HEK293 (cell line): ENCODE results near the gene PBXIP1.

ENCODE experiments used
- GLIS2 ChIP-seq: fragments of 450-650 bp; formaldehyde crosslinking; IDR thresholded peaks from 2 replicates; pipeline ENCODE4 v1.5.1; 2016; ENCODE audit warnings: missing biosample characterization, missing genetic modification characterization
- KLF1 ChIP-seq: fragments of 450-650 bp; formaldehyde crosslinking; IDR thresholded peaks from 2 replicates; pipeline ENCODE4 v1.5.1; 2016; ENCODE audit warnings: missing biosample characterization, missing genetic modification characterization
- OVOL3 ChIP-seq: fragments of 450-650 bp; formaldehyde crosslinking; IDR thresholded peaks from 2 replicates; pipeline ENCODE4 v1.5.1; 2016; ENCODE audit warnings: missing biosample characterization, missing genetic modification characterization
- ZBTB7A ChIP-seq: fragments of 450-650 bp; formaldehyde crosslinking; IDR thresholded peaks from 2 replicates; pipeline ENCODE4 v1.5.1; 2016; ENCODE audit warnings: low read depth, missing biosample characterization, missing genetic modification characterization
- ZNF132 ChIP-seq: fragments of 450-650 bp; formaldehyde crosslinking; IDR thresholded peaks from 2 replicates; pipeline ENCODE4 v1.5.1; 2017; ENCODE audit warnings: missing biosample characterization, missing genetic modification characterization, borderline replicate concordance
- ZNF138 ChIP-seq: fragments of 450-650 bp; formaldehyde crosslinking; IDR thresholded peaks from 2 replicates; pipeline ENCODE4 v1.5.1; 2016; ENCODE audit warnings: missing biosample characterization, missing genetic modification characterization, borderline replicate concordance
- ZNF140 ChIP-seq: fragments of 450-650 bp; formaldehyde crosslinking; IDR thresholded peaks from 2 replicates; pipeline ENCODE4 v1.5.1; 2016; ENCODE audit warnings: missing biosample characterization, missing genetic modification characterization
- ZNF23 ChIP-seq: fragments of 450-650 bp; formaldehyde crosslinking; IDR thresholded peaks from 2 replicates; pipeline ENCODE4 v1.5.1; 2016; ENCODE audit warnings: missing biosample characterization, missing genetic modification characterization, borderline replicate concordance
- ZNF292 ChIP-seq: fragments of 450-650 bp; formaldehyde crosslinking; IDR thresholded peaks from 2 replicates; pipeline ENCODE4 v1.5.1; 2016; ENCODE audit warnings: low read depth, missing biosample characterization, missing genetic modification characterization, borderline replicate concordance
- ZNF341 ChIP-seq: fragments of 450-650 bp; formaldehyde crosslinking; IDR thresholded peaks from 2 replicates; pipeline ENCODE4; 2016; ENCODE audit warnings: low read depth, missing biosample characterization, missing genetic modification characterization
- ZNF433 ChIP-seq: fragments of 450-650 bp; formaldehyde crosslinking; IDR thresholded peaks from 2 replicates; pipeline ENCODE4 v1.5.1; 2016; ENCODE audit warnings: missing biosample characterization, missing genetic modification characterization, low read depth
- ZNF501 ChIP-seq: fragments of 450-650 bp; formaldehyde crosslinking; IDR thresholded peaks from 2 replicates; pipeline ENCODE4 v1.5.1; 2016; ENCODE audit warnings: missing biosample characterization, missing genetic modification characterization
- ZNF514 ChIP-seq: fragments of 450-650 bp; formaldehyde crosslinking; IDR thresholded peaks from 2 replicates; pipeline ENCODE4 v1.5.1; 2016; ENCODE audit warnings: missing biosample characterization, missing genetic modification characterization
- ZNF544 ChIP-seq: fragments of 450-650 bp; formaldehyde crosslinking; IDR thresholded peaks from 2 replicates; pipeline ENCODE4 v1.5.0; 2017; ENCODE audit warnings: missing biosample characterization, missing genetic modification characterization
- ZNF660 ChIP-seq: fragments of 450-650 bp; IDR thresholded peaks from 2 replicates; pipeline ENCODE4 v1.5.1; 2018; ENCODE audit warnings: missing biosample characterization, mild to moderate bottlenecking, missing genetic modification characterization
- ZNF677 ChIP-seq: fragments of 450-650 bp; IDR thresholded peaks from 2 replicates; pipeline ENCODE4 v1.5.0; 2018; ENCODE audit warnings: missing biosample characterization, mild to moderate bottlenecking, missing genetic modification characterization, moderate library complexity
- ZNF707 ChIP-seq: fragments of 450-650 bp; formaldehyde crosslinking; IDR thresholded peaks from 2 replicates; pipeline ENCODE4 v1.5.1; 2016; ENCODE audit warnings: missing biosample characterization, missing genetic modification characterization
- ZSCAN23 ChIP-seq: fragments of 450-650 bp; formaldehyde crosslinking; IDR thresholded peaks from 2 replicates; pipeline ENCODE4 v1.5.1; 2016; ENCODE audit warnings: missing biosample characterization, missing genetic modification characterization
- TF ChIP-seq, protein P1 (sequence below): fragments of 450-650 bp; formaldehyde crosslinking; IDR thresholded peaks from 2 replicates; pipeline ENCODE4 v1.5.1; 2017; ENCODE audit warnings: missing biosample characterization, mild to moderate bottlenecking, missing genetic modification characterization, moderate library complexity
- TF ChIP-seq, protein P2 (sequence below): fragments of 450-650 bp; formaldehyde crosslinking; IDR thresholded peaks from 2 replicates; pipeline ENCODE4 v1.5.1; 2016; ENCODE audit warnings: missing biosample characterization, missing genetic modification characterization
- TF ChIP-seq, protein P3 (sequence below): fragments of 450-650 bp; formaldehyde crosslinking; IDR thresholded peaks from 2 replicates; pipeline ENCODE4 v1.5.1; 2016; ENCODE audit warnings: missing biosample characterization, missing genetic modification characterization
- TF ChIP-seq, protein P4 (sequence below): fragments of 450-650 bp; formaldehyde crosslinking; IDR thresholded peaks from 2 replicates; pipeline ENCODE4 v1.5.1; 2016; ENCODE audit warnings: missing biosample characterization, missing genetic modification characterization, borderline replicate concordance
- TF ChIP-seq, protein P5 (sequence below): sonication (generic); formaldehyde crosslinking; IDR thresholded peaks from 2 replicates; pipeline ENCODE4 v1.8.1; 2022; ENCODE audit warnings: mild to moderate bottlenecking, moderate library complexity, missing genetic modification reagents
- TF ChIP-seq, protein P6 (sequence below): fragments of 450-650 bp; formaldehyde crosslinking; IDR thresholded peaks from 2 replicates; pipeline ENCODE4 v1.5.0; 2017; ENCODE audit warnings: missing biosample characterization, missing genetic modification characterization, borderline replicate concordance

The PBXIP1 gene

DNA sequence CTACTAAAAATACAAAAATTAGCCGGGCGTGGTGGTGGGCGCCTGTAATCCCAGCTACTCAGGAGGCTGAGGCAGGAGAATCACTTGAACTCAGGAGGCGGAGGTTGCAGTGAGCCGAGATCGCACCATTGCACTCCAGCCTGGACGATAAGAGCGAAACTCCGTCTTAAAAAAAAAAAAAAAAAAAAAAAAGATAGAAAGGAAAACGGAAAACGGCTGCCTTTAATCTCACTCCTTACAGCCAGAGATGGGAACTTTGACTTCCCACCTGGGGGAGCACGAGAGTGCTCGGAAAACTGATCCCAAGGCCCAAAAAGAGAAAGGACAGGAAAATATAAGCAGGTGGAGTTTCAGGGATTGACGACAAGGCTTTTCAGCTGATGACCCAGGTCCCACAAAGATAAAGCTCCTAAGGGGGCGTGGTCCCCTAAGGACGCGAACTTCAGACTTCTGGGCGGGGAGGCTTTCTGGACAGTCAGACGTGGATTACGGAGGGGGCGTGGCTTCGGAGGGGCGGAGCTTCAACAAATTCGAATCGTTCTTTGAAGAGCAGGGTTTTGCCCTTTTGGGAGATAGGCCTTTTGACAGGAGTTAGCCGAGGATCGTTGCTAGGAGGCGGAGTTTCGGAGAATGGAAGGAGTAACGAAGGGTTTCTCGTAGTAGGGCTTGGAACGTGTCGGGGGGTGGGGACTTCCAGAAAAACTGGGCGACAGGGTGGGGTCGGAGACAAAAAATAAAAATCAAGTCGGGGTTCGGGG is 17.6 kb upstream of the PBXIP1 start (continued):
- TF ChIP-seq ZNF544 (tag by site-specific recombination) (no peak), ZNF433 (tag by site-specific recombination) (no peak), ZNF140 (tag by site-specific recombination) (no peak), KLF1 (tag by site-specific recombination) (peak; percentile 35), ZNF514 (no peak), ZNF292 (tag by site-specific recombination) (no peak), GLIS2 (0 out of 2 replicates have a peak, but pooled peaks have one; percentile 53), ZNF341 (tag by site-specific recombination) (0 out of 2 replicates have a peak, but pooled peaks have one; percentile 8), ZNF660 (peak; percentile 82), ZNF707 (tag by site-specific recombination) (no peak), ZNF138 (tag by site-specific recombination) (no peak), ZBTB7A (tag by site-specific recombination) (no peak), ZSCAN23 (tag by site-specific recombination) (no peak; the same call in 1 of the 2 replicates), ZNF23 (tag by site-specific recombination) (no peak), OVOL3 (tag by site-specific recombination) (no peak), ZNF501 (tag by site-specific recombination) (peak; percentile 76; the same call in 1 of the 2 replicates), ZNF132 (no peak), ZNF677 (tag by site-specific recombination) (no peak)
- TF ChIP-seq, protein P1, sequence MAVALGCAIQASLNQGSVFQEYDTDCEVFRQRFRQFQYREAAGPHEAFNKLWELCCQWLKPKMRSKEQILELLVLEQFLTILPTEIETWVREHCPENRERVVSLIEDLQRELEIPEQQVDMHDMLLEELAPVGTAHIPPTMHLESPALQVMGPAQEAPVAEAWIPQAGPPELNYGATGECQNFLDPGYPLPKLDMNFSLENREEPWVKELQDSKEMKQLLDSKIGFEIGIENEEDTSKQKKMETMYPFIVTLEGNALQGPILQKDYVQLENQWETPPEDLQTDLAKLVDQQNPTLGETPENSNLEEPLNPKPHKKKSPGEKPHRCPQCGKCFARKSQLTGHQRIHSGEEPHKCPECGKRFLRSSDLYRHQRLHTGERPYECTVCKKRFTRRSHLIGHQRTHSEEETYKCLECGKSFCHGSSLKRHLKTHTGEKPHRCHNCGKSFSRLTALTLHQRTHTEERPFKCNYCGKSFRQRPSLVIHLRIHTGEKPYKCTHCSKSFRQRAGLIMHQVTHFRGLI (tag by site-specific recombination) = no peak
- TF ChIP-seq, protein P2, sequence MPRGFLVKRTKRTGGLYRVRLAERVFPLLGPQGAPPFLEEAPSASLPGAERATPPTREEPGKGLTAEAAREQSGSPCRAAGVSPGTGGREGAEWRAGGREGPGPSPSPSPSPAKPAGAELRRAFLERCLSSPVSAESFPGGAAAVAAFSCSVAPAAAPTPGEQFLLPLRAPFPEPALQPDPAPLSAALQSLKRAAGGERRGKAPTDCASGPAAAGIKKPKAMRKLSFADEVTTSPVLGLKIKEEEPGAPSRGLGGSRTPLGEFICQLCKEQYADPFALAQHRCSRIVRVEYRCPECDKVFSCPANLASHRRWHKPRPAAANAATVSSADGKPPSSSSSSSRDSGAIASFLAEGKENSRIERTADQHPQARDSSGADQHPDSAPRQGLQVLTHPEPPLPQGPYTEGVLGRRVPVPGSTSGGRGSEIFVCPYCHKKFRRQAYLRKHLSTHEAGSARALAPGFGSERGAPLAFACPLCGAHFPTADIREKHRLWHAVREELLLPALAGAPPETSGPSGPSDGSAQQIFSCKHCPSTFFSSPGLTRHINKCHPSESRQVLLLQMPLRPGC = no peak; the same call in 1 of the 2 replicates
- TF ChIP-seq, protein P3, sequence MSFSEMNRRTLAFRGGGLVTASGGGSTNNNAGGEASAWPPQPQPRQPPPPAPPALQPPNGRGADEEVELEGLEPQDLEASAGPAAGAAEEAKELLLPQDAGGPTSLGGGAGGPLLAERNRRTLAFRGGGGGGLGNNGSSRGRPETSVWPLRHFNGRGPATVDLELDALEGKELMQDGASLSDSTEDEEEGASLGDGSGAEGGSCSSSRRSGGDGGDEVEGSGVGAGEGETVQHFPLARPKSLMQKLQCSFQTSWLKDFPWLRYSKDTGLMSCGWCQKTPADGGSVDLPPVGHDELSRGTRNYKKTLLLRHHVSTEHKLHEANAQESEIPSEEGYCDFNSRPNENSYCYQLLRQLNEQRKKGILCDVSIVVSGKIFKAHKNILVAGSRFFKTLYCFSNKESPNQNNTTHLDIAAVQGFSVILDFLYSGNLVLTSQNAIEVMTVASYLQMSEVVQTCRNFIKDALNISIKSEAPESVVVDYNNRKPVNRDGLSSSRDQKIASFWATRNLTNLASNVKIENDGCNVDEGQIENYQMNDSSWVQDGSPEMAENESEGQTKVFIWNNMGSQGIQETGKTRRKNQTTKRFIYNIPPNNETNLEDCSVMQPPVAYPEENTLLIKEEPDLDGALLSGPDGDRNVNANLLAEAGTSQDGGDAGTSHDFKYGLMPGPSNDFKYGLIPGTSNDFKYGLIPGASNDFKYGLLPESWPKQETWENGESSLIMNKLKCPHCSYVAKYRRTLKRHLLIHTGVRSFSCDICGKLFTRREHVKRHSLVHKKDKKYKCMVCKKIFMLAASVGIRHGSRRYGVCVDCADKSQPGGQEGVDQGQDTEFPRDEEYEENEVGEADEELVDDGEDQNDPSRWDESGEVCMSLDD (tag by site-specific recombination) = peak; percentile 100
- TF ChIP-seq, protein P4, sequence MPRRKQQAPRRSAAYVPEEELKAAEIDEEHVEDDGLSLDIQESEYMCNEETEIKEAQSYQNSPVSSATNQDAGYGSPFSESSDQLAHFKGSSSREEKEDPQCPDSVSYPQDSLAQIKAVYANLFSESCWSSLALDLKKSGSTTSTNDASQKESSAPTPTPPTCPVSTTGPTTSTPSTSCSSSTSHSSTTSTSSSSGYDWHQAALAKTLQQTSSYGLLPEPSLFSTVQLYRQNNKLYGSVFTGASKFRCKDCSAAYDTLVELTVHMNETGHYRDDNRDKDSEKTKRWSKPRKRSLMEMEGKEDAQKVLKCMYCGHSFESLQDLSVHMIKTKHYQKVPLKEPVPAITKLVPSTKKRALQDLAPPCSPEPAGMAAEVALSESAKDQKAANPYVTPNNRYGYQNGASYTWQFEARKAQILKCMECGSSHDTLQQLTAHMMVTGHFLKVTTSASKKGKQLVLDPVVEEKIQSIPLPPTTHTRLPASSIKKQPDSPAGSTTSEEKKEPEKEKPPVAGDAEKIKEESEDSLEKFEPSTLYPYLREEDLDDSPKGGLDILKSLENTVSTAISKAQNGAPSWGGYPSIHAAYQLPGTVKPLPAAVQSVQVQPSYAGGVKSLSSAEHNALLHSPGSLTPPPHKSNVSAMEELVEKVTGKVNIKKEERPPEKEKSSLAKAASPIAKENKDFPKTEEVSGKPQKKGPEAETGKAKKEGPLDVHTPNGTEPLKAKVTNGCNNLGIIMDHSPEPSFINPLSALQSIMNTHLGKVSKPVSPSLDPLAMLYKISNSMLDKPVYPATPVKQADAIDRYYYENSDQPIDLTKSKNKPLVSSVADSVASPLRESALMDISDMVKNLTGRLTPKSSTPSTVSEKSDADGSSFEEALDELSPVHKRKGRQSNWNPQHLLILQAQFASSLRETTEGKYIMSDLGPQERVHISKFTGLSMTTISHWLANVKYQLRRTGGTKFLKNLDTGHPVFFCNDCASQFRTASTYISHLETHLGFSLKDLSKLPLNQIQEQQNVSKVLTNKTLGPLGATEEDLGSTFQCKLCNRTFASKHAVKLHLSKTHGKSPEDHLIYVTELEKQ (tag by site-specific recombination) = 0 out of 2 replicates have a peak, but pooled peaks have one; percentile 7
- TF ChIP-seq, protein P5, sequence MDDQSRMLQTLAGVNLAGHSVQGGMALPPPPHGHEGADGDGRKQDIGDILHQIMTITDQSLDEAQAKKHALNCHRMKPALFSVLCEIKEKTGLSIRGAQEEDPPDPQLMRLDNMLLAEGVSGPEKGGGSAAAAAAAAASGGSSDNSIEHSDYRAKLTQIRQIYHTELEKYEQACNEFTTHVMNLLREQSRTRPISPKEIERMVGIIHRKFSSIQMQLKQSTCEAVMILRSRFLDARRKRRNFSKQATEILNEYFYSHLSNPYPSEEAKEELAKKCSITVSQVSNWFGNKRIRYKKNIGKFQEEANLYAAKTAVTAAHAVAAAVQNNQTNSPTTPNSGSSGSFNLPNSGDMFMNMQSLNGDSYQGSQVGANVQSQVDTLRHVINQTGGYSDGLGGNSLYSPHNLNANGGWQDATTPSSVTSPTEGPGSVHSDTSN (CRISPR knock-in tag) = no peak
- TF ChIP-seq, protein P6, sequence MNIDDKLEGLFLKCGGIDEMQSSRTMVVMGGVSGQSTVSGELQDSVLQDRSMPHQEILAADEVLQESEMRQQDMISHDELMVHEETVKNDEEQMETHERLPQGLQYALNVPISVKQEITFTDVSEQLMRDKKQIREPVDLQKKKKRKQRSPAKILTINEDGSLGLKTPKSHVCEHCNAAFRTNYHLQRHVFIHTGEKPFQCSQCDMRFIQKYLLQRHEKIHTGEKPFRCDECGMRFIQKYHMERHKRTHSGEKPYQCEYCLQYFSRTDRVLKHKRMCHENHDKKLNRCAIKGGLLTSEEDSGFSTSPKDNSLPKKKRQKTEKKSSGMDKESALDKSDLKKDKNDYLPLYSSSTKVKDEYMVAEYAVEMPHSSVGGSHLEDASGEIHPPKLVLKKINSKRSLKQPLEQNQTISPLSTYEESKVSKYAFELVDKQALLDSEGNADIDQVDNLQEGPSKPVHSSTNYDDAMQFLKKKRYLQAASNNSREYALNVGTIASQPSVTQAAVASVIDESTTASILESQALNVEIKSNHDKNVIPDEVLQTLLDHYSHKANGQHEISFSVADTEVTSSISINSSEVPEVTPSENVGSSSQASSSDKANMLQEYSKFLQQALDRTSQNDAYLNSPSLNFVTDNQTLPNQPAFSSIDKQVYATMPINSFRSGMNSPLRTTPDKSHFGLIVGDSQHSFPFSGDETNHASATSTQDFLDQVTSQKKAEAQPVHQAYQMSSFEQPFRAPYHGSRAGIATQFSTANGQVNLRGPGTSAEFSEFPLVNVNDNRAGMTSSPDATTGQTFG (tag by site-specific recombination) = no peak
